ENCODE results near the gene KIAA1328.

DNA sequence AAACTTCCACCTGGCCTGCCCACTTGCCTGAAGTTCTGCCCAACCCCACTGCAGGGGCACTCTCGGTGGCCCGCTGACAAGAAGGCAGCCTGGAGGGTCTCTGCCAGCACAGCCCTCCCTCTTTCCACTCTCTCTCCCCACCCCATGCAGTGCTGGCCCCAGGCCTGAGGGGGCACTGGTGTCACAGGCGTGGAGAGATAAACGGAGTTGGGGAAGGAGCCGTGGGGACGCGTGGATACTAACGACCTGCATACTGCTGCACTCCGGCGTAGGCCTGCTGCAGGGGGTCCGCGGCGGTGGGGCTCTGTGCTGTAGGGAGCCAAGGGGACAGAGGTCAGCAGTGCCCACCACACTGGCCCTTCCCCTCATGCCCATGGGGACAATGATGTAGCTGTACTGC lies 437.4 kb downstream of the KIAA1328 start:
- TF ChIP-seq, protein P1, sequence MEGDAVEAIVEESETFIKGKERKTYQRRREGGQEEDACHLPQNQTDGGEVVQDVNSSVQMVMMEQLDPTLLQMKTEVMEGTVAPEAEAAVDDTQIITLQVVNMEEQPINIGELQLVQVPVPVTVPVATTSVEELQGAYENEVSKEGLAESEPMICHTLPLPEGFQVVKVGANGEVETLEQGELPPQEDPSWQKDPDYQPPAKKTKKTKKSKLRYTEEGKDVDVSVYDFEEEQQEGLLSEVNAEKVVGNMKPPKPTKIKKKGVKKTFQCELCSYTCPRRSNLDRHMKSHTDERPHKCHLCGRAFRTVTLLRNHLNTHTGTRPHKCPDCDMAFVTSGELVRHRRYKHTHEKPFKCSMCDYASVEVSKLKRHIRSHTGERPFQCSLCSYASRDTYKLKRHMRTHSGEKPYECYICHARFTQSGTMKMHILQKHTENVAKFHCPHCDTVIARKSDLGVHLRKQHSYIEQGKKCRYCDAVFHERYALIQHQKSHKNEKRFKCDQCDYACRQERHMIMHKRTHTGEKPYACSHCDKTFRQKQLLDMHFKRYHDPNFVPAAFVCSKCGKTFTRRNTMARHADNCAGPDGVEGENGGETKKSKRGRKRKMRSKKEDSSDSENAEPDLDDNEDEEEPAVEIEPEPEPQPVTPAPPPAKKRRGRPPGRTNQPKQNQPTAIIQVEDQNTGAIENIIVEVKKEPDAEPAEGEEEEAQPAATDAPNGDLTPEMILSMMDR (optimal IDR thresholded peaks at IDR 0.05 in 1 of 3, IDR thresholded peaks at IDR 0.05 in 1 of 3, conservative IDR thresholded peaks at IDR 0.05 in 1 of 3; ENCODE audit: extremely low read depth in 1 of 3, insufficient read depth in 2 of 3, low read length in 3 of 3), result peak; percentile 8 to 13 (median 13)
- no peak for TF ChIP-seq EZH2 (IDR thresholded peaks at IDR 0.05; ENCODE audit: low read length)
